ENCODE data around the gene CD300LG. TPM values are rescaled to one million over a fixed set of nuclear protein-coding genes. Genes with fewer than 3 reads are reported as not detected.
"Not testable (repeated sequence)": the region's sequence is repeated elsewhere in the genome, so short reads cannot be mapped to it uniquely, and the experiment has no call there.

The CD300LG gene
- total and polyA plus RNA-seq, 7 experiments from 2014 or later, result not detected

GRCh38 chr17:43841282-43841681 is 5.7 kb upstream of the CD300LG start:
- DNase-seq (no peak), ATAC-seq (no peak)
- no peak overlapping the region for H3K27ac Mint-ChIP-seq
- peaks cover 0 to 4% (median 0%) of the 10 kb centered on the region in 7 donors for H3K4me1 Mint-ChIP-seq
- no peak overlapping the region for H3K4me3 ChIP-seq (ENCODE audit: low read length)
- ChIA-PET CTCF (no interaction called here), POLR2A (no interaction called here)
- no peaks in the 10 kb centered on the region for H3K4me1 ChIP-seq (ENCODE audit: control insufficient read depth in 2 of 2, insufficient read depth in 2 of 2, low read length in 2 of 2)
- H3K36me3 ChIP-seq (ENCODE audit: control insufficient read depth in 2 of 3, insufficient read depth in 3 of 3, low read length in 3 of 3), result no peaks in the 10 kb centered on the region
- no peaks in the 10 kb centered on the region for H3K36me3 Mint-ChIP-seq
- no peak overlapping the region for H3K27ac ChIP-seq (ENCODE audit: low read depth, low read length)
- H3K27me3 ChIP-seq (ENCODE audit: control insufficient read depth in 2 of 2, insufficient read depth in 2 of 2, low read length in 2 of 2), result no peaks in the 10 kb centered on the region
- H3K9me3 Mint-ChIP-seq, result no peaks in the 10 kb centered on the region
- H3K27me3 Mint-ChIP-seq, result peaks cover 16 to 34% (median 20%) of the 10 kb centered on the region in 5 donors
- H3K9me3 ChIP-seq (ENCODE audit: control insufficient read depth in 2 of 3, low read length in 3 of 3), result no peaks in the 10 kb centered on the region
- intact Hi-C loops (cut with micrococcal nuclease), result no loop called here
- H3K4me3 Mint-ChIP-seq, result no peak overlapping the region

DNA sequence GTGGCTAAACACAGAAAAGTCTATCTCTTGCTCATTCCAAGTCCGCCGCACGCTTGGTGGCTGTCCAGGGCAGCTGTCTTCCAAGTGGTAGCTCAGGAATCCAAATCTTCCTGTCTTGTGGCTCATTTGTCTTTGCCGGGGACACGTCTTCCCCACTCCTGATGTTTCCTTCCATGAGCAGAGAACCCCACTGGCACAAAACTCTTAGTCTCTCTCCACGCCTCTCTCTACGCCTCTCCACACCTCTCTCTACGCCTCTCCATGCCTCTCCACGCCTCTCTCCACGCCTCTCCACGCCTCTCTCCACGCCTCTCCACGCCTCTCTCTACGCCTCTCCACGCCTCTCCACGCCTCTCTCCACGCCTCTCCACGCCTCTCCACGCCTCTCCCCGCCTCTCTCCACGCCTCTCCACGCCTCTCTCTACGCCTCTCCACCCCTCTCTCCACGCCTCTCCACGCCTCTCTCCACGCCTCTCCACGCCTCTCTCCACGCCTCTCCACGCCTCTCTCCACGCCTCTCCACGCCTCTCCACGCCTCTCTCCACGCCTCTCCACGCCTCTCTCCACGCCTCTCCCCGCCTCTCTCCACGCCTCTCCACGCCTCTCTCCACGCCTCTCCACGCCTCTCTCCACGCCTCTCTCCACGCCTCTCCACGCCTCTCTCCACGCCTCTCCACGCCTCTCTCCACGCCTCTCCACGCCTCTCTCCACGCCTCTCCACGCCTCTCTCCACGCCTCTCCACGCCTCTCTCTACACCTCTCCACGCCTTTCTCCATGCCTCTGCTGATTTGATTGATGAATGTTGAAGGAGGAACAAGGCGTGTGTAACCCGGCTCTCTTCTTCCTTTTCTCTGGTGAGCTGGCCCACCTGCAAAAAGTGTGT is 4.6 kb upstream of the CD300LG start:
- H3K4me1 ChIP-seq (ENCODE audit: control insufficient read depth in 2 of 2, insufficient read depth in 2 of 2, low read length in 2 of 2); POLR2A ChIA-PET; ATAC-seq; H3K4me3 ChIP-seq (ENCODE audit: low read length); intact Hi-C loops (cut with micrococcal nuclease); H3K27ac Mint-ChIP-seq; H3K36me3 Mint-ChIP-seq; H3K27me3 ChIP-seq (ENCODE audit: control insufficient read depth in 2 of 2, insufficient read depth in 2 of 2, low read length in 2 of 2); H3K4me1 Mint-ChIP-seq; H3K4me3 Mint-ChIP-seq; H3K9me3 Mint-ChIP-seq; H3K27ac ChIP-seq (ENCODE audit: low read depth, low read length); H3K9me3 ChIP-seq (ENCODE audit: control insufficient read depth in 2 of 3, low read length in 3 of 3); DNase-seq; H3K36me3 ChIP-seq (ENCODE audit: control insufficient read depth in 2 of 3, insufficient read depth in 3 of 3, low read length in 3 of 3): not testable (repeated sequence)
- H3K27me3 Mint-ChIP-seq, result peaks cover 16 to 30% (median 21%) of the 10 kb centered on the region in 5 donors
- CTCF ChIA-PET, result interaction anchor here (0.6 kb wide), 2 partner anchors 10 to 1103 kb away, joined by 4 to 6 read pairs; no protein-coding TSS in a partner anchor

DNA sequence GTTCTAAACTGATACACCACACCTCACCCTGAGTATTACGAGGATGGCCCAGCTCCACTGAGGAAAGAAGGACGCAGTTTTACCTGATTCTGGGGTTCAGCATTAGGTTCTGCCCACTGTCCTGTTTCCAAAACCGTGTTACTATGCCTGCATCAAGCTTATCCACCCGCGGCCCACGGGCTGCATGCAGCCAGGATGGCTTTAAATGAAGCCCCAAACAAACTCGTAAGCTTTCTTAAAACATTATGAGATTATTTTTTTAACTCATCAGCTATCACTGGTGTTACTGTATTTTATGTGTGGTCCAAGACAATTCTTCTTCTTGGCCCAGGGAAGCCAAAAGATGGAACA is 4.0 kb upstream of the CD300LG start:
- Histone ChIP-seq H3K4me3 (ENCODE audit: low read length) (no peak overlapping the region), H3K36me3 (ENCODE audit: control insufficient read depth in 2 of 3, insufficient read depth in 3 of 3, low read length in 3 of 3) (no peaks in the 10 kb centered on the region), H3K9me3 (ENCODE audit: control insufficient read depth in 2 of 3, low read length in 3 of 3) (no peaks in the 10 kb centered on the region), H3K4me1 (ENCODE audit: control insufficient read depth in 2 of 2, insufficient read depth in 2 of 2, low read length in 2 of 2) (no peaks in the 10 kb centered on the region), H3K27me3 (ENCODE audit: control insufficient read depth in 2 of 2, insufficient read depth in 2 of 2, low read length in 2 of 2) (no peaks in the 10 kb centered on the region), H3K27ac (ENCODE audit: low read depth, low read length) (no peak overlapping the region)
- Mint-ChIP-seq H3K27me3 (peaks cover 16 to 28% (median 21%) of the 10 kb centered on the region in 5 donors), H3K27ac (peak overlapping the region in 1 of 9 donors; percentile 28), H3K4me1 (peaks cover 0 to 4% (median 0%) of the 10 kb centered on the region in 7 donors), H3K9me3 (no peaks in the 10 kb centered on the region), H3K4me3 (no peak overlapping the region), H3K36me3 (no peaks in the 10 kb centered on the region)
- intact Hi-C loops (cut with micrococcal nuclease), result no loop called here
- no peak for DNase-seq
- ATAC-seq, result no peak
- POLR2A ChIA-PET, result no interaction called here
- CTCF ChIA-PET, result interaction anchor here (0.6 kb wide), 1 partner anchor 1103 kb away, joined by 6 read pairs; no protein-coding TSS in a partner anchor

- no peak overlapping the region for H3K27ac ChIP-seq (ENCODE audit: low read depth, low read length)
- DNase-seq, result no peak
- H3K9me3 ChIP-seq (ENCODE audit: control insufficient read depth in 2 of 3, low read length in 3 of 3), result no peaks in the 10 kb centered on the region
- H3K9me3 Mint-ChIP-seq, result no peaks in the 10 kb centered on the region
- peaks cover 0 to 4% (median 0%) of the 10 kb centered on the region in 7 donors for H3K4me1 Mint-ChIP-seq
- CTCF ChIA-PET, result interaction anchor here (0.8 to 0.9 kb wide), 2 partner anchors 18 to 150 kb away, joined by 3 read pairs; no protein-coding TSS in a partner anchor
- H3K4me1 ChIP-seq (ENCODE audit: control insufficient read depth in 2 of 2, insufficient read depth in 2 of 2, low read length in 2 of 2), result no peaks in the 10 kb centered on the region
- peaks cover 15 to 30% (median 26%) of the 10 kb centered on the region in 5 donors for H3K27me3 Mint-ChIP-seq
- H3K36me3 Mint-ChIP-seq, result no peaks in the 10 kb centered on the region
- H3K36me3 ChIP-seq (ENCODE audit: control insufficient read depth in 2 of 3, insufficient read depth in 3 of 3, low read length in 3 of 3), result no peaks in the 10 kb centered on the region
- no peaks in the 10 kb centered on the region for H3K27me3 ChIP-seq (ENCODE audit: control insufficient read depth in 2 of 2, insufficient read depth in 2 of 2, low read length in 2 of 2)
- H3K4me3 Mint-ChIP-seq, result no peak overlapping the region
- H3K4me3 ChIP-seq (ENCODE audit: low read length), result no peak overlapping the region
- intact Hi-C loops (cut with micrococcal nuclease), result no loop called here
- ATAC-seq, result no peak
- no peak overlapping the region for H3K27ac Mint-ChIP-seq
- POLR2A ChIA-PET, result no interaction called here
These were observed 2.7 kb upstream of the CD300LG start for GRCh38 chr17:43844241-43844640.

GRCh38 chr17:43845766-43846165 is 1.2 kb upstream of the CD300LG start:
- Histone ChIP-seq H3K4me1 (ENCODE audit: control insufficient read depth in 2 of 2, insufficient read depth in 2 of 2, low read length in 2 of 2) (no peaks in the 10 kb centered on the region), H3K27me3 (ENCODE audit: control insufficient read depth in 2 of 2, insufficient read depth in 2 of 2, low read length in 2 of 2) (no peaks in the 10 kb centered on the region), H3K36me3 (ENCODE audit: control insufficient read depth in 2 of 3, insufficient read depth in 3 of 3, low read length in 3 of 3) (no peaks in the 10 kb centered on the region), H3K9me3 (ENCODE audit: control insufficient read depth in 2 of 3, low read length in 3 of 3) (no peaks in the 10 kb centered on the region), H3K27ac (ENCODE audit: low read depth, low read length) (no peak overlapping the region), H3K4me3 (ENCODE audit: low read length) (no peak overlapping the region)
- H3K27ac Mint-ChIP-seq, result no peak overlapping the region
- peaks cover 11 to 23% (median 20%) of the 10 kb centered on the region in 5 donors for H3K27me3 Mint-ChIP-seq
- no peaks in the 10 kb centered on the region for H3K9me3 Mint-ChIP-seq
- H3K36me3 Mint-ChIP-seq, result no peaks in the 10 kb centered on the region
- ChIA-PET CTCF (interaction anchor here (0.7 to 1.4 kb wide), 4 partner anchors 11 to 541 kb away, joined by 3 read pairs; partner anchors contain the start of gene MPP3), POLR2A (no interaction called here)
- peaks cover 0 to 3% (median 0%) of the 10 kb centered on the region in 7 donors for H3K4me1 Mint-ChIP-seq
- ATAC-seq, result no peak
- intact Hi-C loops (cut with micrococcal nuclease), result loop anchor here (1.0 to 2.0 kb wide), 4 partner anchors 66 to 151 kb away; no protein-coding TSS in a partner anchor
- DNase-seq, result no peak
- H3K4me3 Mint-ChIP-seq, result no peak overlapping the region

- H3K27ac Mint-ChIP-seq, result no peak overlapping the region
- peak; percentile 40 to 86 (median 63) for DNase-seq
- ChIA-PET CTCF (interaction anchor here (0.6 to 1.4 kb wide), 7 partner anchors 12 to 541 kb away, joined by 3 to 4 read pairs (median 3); partner anchors contain the start of genes DUSP3 and MPP3), POLR2A (no interaction called here)
- peaks cover 11 to 21% (median 19%) of the 10 kb centered on the region in 5 donors for H3K27me3 Mint-ChIP-seq
- no peaks in the 10 kb centered on the region for H3K36me3 ChIP-seq (ENCODE audit: control insufficient read depth in 2 of 3, insufficient read depth in 3 of 3, low read length in 3 of 3)
- H3K4me1 Mint-ChIP-seq, result peaks cover 0 to 3% (median 0%) of the 10 kb centered on the region in 7 donors
- no peaks in the 10 kb centered on the region for H3K4me1 ChIP-seq (ENCODE audit: control insufficient read depth in 2 of 2, insufficient read depth in 2 of 2, low read length in 2 of 2)
- no peaks in the 10 kb centered on the region for H3K9me3 ChIP-seq (ENCODE audit: control insufficient read depth in 2 of 3, low read length in 3 of 3)
- no peak overlapping the region for H3K27ac ChIP-seq (ENCODE audit: low read depth, low read length)
- H3K9me3 Mint-ChIP-seq, result no peaks in the 10 kb centered on the region
- intact Hi-C loops (cut with micrococcal nuclease), result loop anchor here (1.0 to 2.0 kb wide), 4 partner anchors 67 to 152 kb away; no protein-coding TSS in a partner anchor
- H3K4me3 Mint-ChIP-seq, result no peak overlapping the region
- H3K36me3 Mint-ChIP-seq, result no peaks in the 10 kb centered on the region
- H3K27me3 ChIP-seq (ENCODE audit: control insufficient read depth in 2 of 2, insufficient read depth in 2 of 2, low read length in 2 of 2), result no peaks in the 10 kb centered on the region
- ATAC-seq, result peak; percentile 100
- no peak overlapping the region for H3K4me3 ChIP-seq (ENCODE audit: low read length)
These were observed 709 bp upstream of the CD300LG start for GRCh38 chr17:43846221-43846712.

All from naive thymus-derived CD4-positive, alpha-beta T cell (primary cell).